HG03139 (cell line): ENCODE data around the gene ANKRD27.
"Not testable (repeated sequence)": the region's sequence is repeated elsewhere in the genome, so short reads cannot be mapped to it uniquely, and the experiment has no call there.

ENCODE experiments used
- ATAC-seq: cut with Tn5 transposase; IDR thresholded peaks from one replicate; pipeline ENCODE4 v1.9.1; 2021; ENCODE audit not compliant: unreplicated experiment

Gene ANKRD27

GRCh38 chr19:32607479-32607878 lies 67.5 kb downstream of the ANKRD27 start:
- ATAC-seq: no peak

GRCh38 chr19:32606289-32606688 lies 68.7 kb downstream of the ANKRD27 start:
- no peak for ATAC-seq

GRCh38 chr19:32605544-32605943 lies 69.4 kb downstream of the ANKRD27 start:
- ATAC-seq: no peak

- ATAC-seq: no peak
These were observed 71.0 kb downstream of the ANKRD27 start for GRCh38 chr19:32603961-32604360.

GRCh38 chr19:32599736-32600157 lies 75.2 kb downstream of the ANKRD27 start:
- no peak for ATAC-seq

GRCh38 chr19:32599258-32599657 lies 75.7 kb downstream of the ANKRD27 start:
- no peak for ATAC-seq

GRCh38 chr19:32598022-32598421 lies 77.0 kb downstream of the ANKRD27 start:
- no peak for ATAC-seq

GRCh38 chr19:32595491-32595890 lies 79.5 kb downstream of the ANKRD27 start:
- ATAC-seq: no peak

GRCh38 chr19:32594021-32594420 lies 81.0 kb downstream of the ANKRD27 start:
- no peak for ATAC-seq

- not testable (repeated sequence) for ATAC-seq
These were observed 87.1 kb downstream of the ANKRD27 start for GRCh38 chr19:32587747-32588504.

GRCh38 chr19:32581705-32582179 lies 93.2 kb downstream of the ANKRD27 start:
- peak; percentile 2 for ATAC-seq

- peak; percentile 88 for ATAC-seq
These were observed 93.9 kb downstream of the ANKRD27 start, which contains the start of gene PDCD5 for GRCh38 chr19:32580901-32581704. TSS of gene PDCD5 (plus strand) at chr19:32581190. CDS start at chr19:32581262, 72 bp downstream.

- ATAC-seq: peak; percentile 12
These were observed 94.6 kb downstream of the ANKRD27 start for GRCh38 chr19:32580353-32580900.

GRCh38 chr19:32576790-32577189 lies 98.2 kb downstream of the ANKRD27 start:
- no peak for ATAC-seq

GRCh38 chr19:32573492-32573794 lies 101.5 kb downstream of the ANKRD27 start:
- no peak for ATAC-seq

- ATAC-seq: not testable (repeated sequence)
These were observed 102.1 kb downstream of the ANKRD27 start for GRCh38 chr19:32572700-32573491.

GRCh38 chr19:32571471-32572075 lies 103.4 kb downstream of the ANKRD27 start:
- ATAC-seq: not testable (repeated sequence)

GRCh38 chr19:32570081-32570785 lies 104.7 kb downstream of the ANKRD27 start:
- ATAC-seq: no peak

- no peak for ATAC-seq
These were observed 107.5 kb downstream of the ANKRD27 start for GRCh38 chr19:32567486-32567885.
